ENCODE data around the gene SLC35A3.

- TF ChIP-seq POLR2A (IDR thresholded peaks at IDR 0.05) = no peak
- no peak for TF ChIP-seq CTCF (IDR thresholded peaks at IDR 0.05)
These were observed 103.7 kb downstream of the SLC35A3 start for GRCh38 chr1:100073531-100073930.
